PFSK-1 (cell line): ENCODE data around the gene TTC34.

Experiments
- FOXP2 ChIP-seq: optimal IDR thresholded peaks from 2 replicates; pipeline ENCODE3; 2011; ENCODE audit warnings: borderline replicate concordance, control low read depth, inconsistent platforms; ENCODE audit not compliant: insufficient read depth; ENCODE audit errors: extremely low read length, extremely low read depth
- POLR2AphosphoS5 ChIP-seq: IDR thresholded peaks from 2 replicates; pipeline ENCODE4 v1.6.1; 2012; ENCODE audit warnings: low read depth, mild to moderate bottlenecking, control low read depth, low read length, moderate library complexity
- SIN3A ChIP-seq: IDR thresholded peaks from 2 replicates; pipeline ENCODE4 v1.6.1; 2012; ENCODE audit warnings: mild to moderate bottlenecking, low read length, moderate library complexity, borderline replicate concordance; ENCODE audit not compliant: insufficient read depth
- TAF1 ChIP-seq: IDR thresholded peaks from 2 replicates; pipeline ENCODE4 v1.6.1; 2012; ENCODE audit warnings: low read length, control low read depth, borderline replicate concordance; ENCODE audit not compliant: insufficient read depth
- TF ChIP-seq, protein P1 (sequence below), 2 experiments: IDR thresholded peaks; 2 replicates each; pipeline versions ENCODE4 v1.6.1 to v1.8.0; 2011 to 2012; ENCODE audit warnings: low read depth in 2 of 2, low read length in 2 of 2, control low read depth in 1 of 2, inconsistent platforms in 1 of 2, mild to moderate bottlenecking in 1 of 2, moderate library complexity in 1 of 2; ENCODE audit not compliant: insufficient read depth in 1 of 2

DNA sequence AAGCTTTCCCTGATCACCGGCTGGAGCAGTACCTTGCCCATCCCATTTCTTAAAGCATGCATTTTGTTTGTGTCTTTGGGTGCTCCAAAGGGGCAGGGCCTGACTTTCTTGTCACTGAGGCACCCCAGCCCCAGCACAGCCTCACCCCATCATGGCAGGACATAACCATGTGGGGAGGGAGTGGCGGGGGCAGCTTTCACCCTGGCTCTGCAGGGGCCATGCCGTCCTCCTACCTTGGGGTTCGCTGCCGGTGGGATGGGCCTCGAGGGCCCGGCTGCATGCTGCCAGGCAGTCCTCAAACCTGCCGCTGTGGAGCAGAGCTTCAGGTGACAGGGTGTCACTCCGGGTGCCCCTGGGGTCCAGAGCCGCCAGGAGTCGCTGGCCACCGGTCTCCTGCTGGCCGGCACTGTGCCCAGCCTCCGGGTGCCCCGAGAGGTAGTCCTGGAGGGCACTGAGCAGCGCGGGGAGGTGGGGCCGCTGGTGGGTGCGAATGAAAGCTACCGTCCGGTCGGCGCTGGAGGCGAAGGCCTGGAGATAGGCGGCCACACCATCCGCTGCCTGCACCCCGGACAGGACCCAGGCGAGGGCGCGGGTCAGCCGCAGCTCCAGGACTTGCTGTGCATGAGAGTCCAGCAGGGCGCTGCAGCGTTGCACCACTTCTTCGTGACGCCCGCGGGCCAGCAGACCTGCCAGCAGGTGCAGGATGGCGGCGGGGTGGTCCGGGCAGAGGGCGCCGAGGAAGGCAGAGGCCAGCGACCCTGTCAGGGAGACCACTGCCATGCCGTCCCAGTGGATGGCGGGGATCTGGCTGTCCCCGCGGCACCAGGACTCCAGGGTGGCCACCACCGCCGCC, 1.5 kb downstream of the TTC34 start:
- TF ChIP-seq POLR2AphosphoS5, result no peak
- TF ChIP-seq, protein P1, sequence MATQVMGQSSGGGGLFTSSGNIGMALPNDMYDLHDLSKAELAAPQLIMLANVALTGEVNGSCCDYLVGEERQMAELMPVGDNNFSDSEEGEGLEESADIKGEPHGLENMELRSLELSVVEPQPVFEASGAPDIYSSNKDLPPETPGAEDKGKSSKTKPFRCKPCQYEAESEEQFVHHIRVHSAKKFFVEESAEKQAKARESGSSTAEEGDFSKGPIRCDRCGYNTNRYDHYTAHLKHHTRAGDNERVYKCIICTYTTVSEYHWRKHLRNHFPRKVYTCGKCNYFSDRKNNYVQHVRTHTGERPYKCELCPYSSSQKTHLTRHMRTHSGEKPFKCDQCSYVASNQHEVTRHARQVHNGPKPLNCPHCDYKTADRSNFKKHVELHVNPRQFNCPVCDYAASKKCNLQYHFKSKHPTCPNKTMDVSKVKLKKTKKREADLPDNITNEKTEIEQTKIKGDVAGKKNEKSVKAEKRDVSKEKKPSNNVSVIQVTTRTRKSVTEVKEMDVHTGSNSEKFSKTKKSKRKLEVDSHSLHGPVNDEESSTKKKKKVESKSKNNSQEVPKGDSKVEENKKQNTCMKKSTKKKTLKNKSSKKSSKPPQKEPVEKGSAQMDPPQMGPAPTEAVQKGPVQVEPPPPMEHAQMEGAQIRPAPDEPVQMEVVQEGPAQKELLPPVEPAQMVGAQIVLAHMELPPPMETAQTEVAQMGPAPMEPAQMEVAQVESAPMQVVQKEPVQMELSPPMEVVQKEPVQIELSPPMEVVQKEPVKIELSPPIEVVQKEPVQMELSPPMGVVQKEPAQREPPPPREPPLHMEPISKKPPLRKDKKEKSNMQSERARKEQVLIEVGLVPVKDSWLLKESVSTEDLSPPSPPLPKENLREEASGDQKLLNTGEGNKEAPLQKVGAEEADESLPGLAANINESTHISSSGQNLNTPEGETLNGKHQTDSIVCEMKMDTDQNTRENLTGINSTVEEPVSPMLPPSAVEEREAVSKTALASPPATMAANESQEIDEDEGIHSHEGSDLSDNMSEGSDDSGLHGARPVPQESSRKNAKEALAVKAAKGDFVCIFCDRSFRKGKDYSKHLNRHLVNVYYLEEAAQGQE (IDR thresholded peaks at IDR 0.05; ENCODE audit: insufficient read depth in 1 of 2, low read depth in 2 of 2, low read length in 2 of 2), result no peak
- no peak for TF ChIP-seq TAF1
- no peak for TF ChIP-seq SIN3A
- no peak for TF ChIP-seq FOXP2
